GM13977 (cell line): ENCODE results near the gene CNR2.

ENCODE experiments used
- DNase-seq: peaks from one replicate; pipeline ENCODE4 v3.0.0; 2012; ENCODE audit warnings: low spot score
- CTCF ChIP-seq: IDR thresholded peaks from 2 replicates; pipeline ENCODE4 v1.5.1; 2012; ENCODE audit warnings: mild to moderate bottlenecking, control low read depth; ENCODE audit not compliant: insufficient read depth; ENCODE audit errors: extremely low read depth, missing control alignments
- in situ Hi-C: fragments of 300-500 bp; cut with MboI; formaldehyde crosslinking; loops from one replicate; pipeline ENCODE4 v1.12.0; 2022; ENCODE audit warnings: low sequenced_read_pairs, low pct_unique_long_range_greater_than_20kb, mixed read lengths, inconsistent platforms; ENCODE audit not compliant: unreplicated experiment

Gene CNR2

GRCh38 chr1:23909412-23909811 lies 3.8 kb downstream of the CNR2 start:
- in situ Hi-C loops = no loop called here
- DNase-seq = no peak
- no peak for TF ChIP-seq CTCF

GRCh38 chr1:23908453-23909341 lies 4.5 kb downstream of the CNR2 start:
- in situ Hi-C loops = no loop called here
- DNase-seq = no peak
- TF ChIP-seq CTCF = no peak

GRCh38 chr1:23906731-23907130 lies 6.4 kb downstream of the CNR2 start:
- no peak for TF ChIP-seq CTCF
- in situ Hi-C loops = no loop called here
- no peak for DNase-seq

GRCh38 chr1:23905461-23906025 lies 7.6 kb downstream of the CNR2 start:
- in situ Hi-C loops = no loop called here
- DNase-seq = no peak
- no peak for TF ChIP-seq CTCF

- in situ Hi-C loops = no loop called here
- peak; percentile 70 for DNase-seq
- no peak for TF ChIP-seq CTCF
Measured at GRCh38 chr1:23904748-23905357, 8.3 kb downstream of the CNR2 start.

GRCh38 chr1:23903754-23904153 lies 9.4 kb downstream of the CNR2 start:
- no peak for DNase-seq
- in situ Hi-C loops = no loop called here
- TF ChIP-seq CTCF = no peak
